Activated CD8-positive, alpha-beta memory T cell treated with anti-CD3 and anti-CD28 coated beads, Interleukin-2, amount 50 U/mL, for 1 hour (primary cell): ENCODE measurements around the gene IFIT1.
"Not testable (repeated sequence)": the region's sequence is repeated elsewhere in the genome, so short reads cannot be mapped to it uniquely, and the experiment has no call there.

Source experiments
- DNase-seq: peaks from one replicate; pipeline ENCODE4 v3.0.0-alpha.2; 2020; ENCODE audit errors: extremely low read depth

IFIT1 gene

GRCh38 chr10:89440226-89441009, 48.0 kb downstream of the IFIT1 start:
- DNase-seq = no peak

GRCh38 chr10:89442289-89442688, 49.9 kb downstream of the IFIT1 start:
- DNase-seq = no peak

GRCh38 chr10:89444819-89445218, 52.4 kb downstream of the IFIT1 start:
- DNase-seq = not testable (repeated sequence)

GRCh38 chr10:89450901-89451300, 58.5 kb downstream of the IFIT1 start:
- no peak for DNase-seq

DNA sequence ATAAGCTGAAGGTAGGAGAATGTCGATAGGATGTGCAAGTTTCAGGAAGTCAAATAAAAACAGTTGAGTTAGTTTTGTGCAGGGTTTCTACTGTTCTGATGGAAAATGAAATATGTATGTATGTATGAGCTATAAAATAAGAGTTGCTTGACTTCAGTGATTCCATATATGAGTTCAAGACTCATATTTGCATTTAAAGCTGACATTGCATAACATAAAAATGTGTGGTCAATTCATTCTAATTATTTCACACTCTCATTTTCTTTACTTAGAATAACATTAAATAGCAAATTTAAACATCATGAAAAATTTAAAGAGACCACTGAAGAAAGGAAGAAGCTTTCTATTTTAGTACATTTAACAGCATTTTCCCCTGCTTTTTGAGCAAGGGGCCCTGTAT, 59.8 kb downstream of the IFIT1 start:
- DNase-seq = no peak

GRCh38 chr10:89454561-89455347, 62.3 kb downstream of the IFIT1 start:
- DNase-seq = no peak
